ENCODE measurements around the gene PARP3.

The PARP3 gene

DNA sequence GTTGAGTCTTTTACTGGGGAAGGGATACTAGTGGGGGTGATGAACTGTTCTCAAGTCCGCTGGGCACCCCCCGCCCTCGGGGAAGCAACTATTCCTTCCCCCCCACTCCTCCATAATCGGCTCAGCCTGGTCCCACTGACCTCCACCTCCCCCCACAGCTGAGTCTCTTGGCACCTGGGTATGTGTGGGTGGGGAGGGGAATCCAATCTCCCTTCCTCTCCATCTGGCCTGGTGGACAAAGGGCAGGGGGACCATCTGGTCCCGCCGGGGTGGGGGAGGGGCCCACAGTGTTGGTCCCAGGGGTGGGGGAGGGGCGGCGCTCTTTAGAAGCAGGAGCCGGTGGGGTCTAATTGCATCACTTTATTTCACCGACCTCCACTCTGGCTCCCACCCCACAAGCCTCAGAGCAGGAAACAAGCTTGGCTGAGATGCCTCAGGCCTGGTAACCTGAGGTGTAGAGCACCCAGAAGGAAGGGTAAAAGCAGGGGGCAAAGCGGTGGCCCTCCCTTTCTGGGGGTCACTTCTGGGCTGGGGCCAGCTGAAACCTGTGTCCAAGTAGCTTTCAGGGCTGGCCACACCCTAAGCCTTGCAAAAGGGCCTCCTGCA, 26.1 kb downstream of the PARP3 start:
- DNase-seq, result no peak

DNA sequence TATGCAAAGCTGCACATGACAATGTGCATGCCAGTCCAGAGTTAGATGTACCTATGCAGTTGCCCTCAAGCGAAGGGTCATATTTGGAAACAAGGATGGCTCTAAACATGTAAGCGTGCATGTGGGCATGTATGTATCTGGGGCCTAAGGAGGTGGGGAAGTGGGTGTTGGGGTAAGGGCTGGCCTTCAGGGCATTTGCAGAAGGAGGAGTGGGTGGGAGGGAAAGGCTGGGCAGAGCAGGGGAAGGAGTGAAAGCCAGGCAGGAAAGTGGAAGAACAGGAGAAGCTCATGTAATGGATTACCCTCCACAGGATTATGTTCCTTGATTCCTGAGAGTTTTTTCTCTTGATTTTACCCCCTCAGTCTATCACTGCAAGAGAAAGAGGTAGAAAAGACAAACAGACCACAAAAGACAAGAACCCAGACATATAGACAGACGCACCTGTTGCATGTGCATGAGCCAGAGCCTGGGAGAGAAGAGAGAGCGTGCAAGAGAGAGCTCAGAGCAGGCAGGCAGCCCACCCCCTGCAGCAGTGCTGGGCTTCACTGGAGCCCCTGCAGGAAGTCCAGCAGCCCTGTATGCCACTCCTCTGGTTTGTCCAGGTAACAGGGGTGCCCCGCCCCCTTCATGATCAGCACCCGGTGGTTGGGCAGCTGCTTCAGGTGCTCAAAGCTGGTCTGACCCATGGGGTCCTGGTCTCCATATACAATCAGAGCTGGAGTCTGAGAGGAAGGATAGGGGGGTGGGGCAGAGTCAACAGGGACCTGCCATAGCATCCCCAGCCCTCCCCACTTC, 26.9 kb downstream of the PARP3 start:
- no peak for DNase-seq

- DNase-seq, result no peak
Observed at GRCh38 chr3:51969841-51970240, 27.7 kb downstream of the PARP3 start.

- DNase-seq, result no peak
Observed at GRCh38 chr3:51970606-51971300, 28.6 kb downstream of the PARP3 start.

DNA sequence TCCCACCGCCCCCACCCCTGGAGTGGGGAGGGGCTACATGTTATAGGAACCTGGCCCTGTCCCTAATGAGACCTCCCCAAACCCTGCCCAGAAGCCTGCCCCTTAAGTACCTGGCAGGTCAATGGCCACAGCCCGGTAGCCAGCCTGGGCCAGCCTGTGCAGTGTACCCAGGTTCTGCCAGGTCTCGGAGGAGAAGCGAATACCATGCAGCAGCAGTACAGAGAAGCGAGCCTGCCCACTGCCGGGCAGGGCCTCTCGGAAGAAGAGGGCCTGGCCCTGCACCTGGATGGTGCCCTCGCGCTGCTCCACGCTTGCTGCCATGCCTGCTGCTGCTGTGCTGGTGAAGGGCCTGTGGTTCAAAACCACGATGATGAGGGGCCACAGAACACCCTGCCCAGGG, 29.2 kb downstream of the PARP3 start:
- no peak for DNase-seq

GRCh38 chr3:51974277-51974962, 32.3 kb downstream of the PARP3 start:
- no peak for DNase-seq

DNA sequence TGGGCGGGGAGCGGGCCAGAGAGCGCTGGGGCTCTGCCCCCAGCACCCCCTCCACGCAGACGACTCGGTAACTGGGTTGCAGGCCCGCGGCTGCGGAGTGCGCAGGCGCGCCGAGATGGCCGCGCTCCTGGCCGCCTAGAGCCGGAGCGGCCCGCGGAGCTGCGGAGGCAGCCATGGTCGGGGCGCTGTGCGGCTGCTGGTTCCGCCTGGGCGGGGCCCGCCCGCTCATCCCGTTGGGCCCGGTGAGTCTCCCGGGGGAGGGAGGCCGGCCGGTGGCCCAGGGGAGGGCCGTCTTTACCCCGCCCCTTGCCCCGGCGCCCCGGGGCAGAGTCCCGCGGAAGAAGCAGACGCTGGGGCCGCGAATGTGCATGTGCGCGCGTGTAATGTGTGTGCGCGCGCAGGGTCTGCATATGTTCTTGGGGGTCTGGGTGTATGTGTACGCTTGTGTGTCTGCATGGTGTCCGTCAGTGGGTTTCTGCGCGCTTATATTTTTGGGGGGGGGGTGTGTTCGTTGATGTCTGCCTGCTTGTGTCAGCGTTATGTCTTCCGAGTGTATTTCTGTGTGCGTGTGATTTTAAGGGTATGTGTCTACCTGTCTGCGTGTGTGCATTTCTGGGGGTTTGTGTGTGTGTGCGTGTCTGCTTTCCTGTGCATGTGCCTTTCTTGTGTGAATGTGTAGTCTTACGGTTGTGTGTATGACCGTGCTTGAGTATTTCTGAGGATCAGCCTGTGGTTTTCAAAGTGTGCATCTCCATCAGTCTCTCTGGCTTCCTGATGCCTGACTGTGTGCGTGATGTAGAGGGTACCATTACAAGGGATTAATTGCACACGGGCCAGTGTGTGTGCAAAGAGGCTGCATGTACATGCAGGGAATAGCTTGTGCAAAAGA, 33.0 kb downstream of the PARP3 start, which contains the start of gene ABHD14A:
TSS of gene ABHD14A (plus strand) at position 102 of the 889 bp plus-strand sequence. CDS start at position 174, 72 bp downstream.
- peak; percentile 28 to 58 (median 48) for DNase-seq

DNA sequence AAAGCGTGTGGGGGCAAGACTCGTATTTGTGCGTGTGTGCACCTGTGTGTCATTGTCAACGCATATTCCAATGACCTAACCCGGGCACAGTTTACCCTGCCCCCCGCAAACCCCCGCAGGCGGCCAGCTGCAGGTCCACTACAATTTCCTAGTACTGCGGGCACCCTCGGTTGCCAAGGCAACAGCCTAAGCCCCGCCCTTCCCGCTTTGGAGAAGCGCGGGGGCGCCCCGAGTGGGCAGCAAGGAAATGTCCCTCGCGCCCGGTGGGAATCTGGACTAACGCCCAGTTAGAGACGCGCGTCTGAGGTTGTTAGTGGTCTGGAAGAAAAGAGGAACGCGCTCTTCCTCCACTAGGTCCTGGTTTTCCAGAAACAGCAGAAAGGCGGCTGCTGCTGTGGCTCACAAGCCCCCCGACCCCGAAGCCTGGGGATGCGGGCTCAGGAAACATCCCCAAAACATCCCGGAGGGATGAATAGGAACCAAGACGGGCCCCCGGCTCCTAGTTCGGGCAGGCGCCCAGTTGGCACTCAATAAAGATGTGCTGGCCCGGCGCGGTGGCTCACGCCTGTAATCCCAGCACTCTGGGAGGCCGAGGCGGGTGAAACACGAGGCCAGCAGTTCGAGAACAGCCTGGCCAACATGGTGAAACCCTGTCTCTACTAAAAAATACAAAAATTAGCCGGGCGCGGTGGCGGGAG, 33.8 kb downstream of the PARP3 start:
- DNase-seq, result no peak

GRCh38 chr3:51977446-51978142, 35.4 kb downstream of the PARP3 start:
- no peak for DNase-seq

GRCh38 chr3:51978143-51978502, 36.0 kb downstream of the PARP3 start:
- DNase-seq, result no peak

DNA sequence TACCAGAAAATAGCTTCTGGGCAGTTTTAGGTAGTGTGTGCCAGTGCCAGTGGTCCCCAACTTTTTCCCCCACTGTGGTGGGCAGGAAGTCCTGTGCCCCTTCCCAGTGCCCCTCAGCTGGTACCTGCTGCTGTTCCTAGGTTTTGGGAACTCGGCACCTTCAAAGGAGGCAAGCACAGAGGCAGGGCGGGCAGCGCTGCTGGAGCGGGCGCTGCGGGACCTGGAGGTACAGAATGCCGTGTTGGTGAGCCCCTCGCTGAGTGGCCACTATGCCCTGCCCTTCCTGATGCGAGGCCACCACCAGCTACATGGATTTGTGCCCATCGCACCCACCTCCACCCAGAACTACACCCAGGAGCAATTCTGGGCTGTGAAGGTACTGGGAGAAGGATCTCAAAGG, 38.1 kb downstream of the PARP3 start:
- no peak for DNase-seq

GRCh38 chr3:51982352-51982837, 40.2 kb downstream of the PARP3 start:
- no peak for DNase-seq

- DNase-seq, result peak in 3 of 4 experiments; percentile 40 to 43 (median 41)
Observed at GRCh38 chr3:51982838-51983577, 40.8 kb downstream of the PARP3 start, which contains the start of gene ACY1. Gene ACY1, plus strand, starts transcription at chr3:51983535. Its CDS starts 530 bp downstream, at chr3:51984065.

DNA sequence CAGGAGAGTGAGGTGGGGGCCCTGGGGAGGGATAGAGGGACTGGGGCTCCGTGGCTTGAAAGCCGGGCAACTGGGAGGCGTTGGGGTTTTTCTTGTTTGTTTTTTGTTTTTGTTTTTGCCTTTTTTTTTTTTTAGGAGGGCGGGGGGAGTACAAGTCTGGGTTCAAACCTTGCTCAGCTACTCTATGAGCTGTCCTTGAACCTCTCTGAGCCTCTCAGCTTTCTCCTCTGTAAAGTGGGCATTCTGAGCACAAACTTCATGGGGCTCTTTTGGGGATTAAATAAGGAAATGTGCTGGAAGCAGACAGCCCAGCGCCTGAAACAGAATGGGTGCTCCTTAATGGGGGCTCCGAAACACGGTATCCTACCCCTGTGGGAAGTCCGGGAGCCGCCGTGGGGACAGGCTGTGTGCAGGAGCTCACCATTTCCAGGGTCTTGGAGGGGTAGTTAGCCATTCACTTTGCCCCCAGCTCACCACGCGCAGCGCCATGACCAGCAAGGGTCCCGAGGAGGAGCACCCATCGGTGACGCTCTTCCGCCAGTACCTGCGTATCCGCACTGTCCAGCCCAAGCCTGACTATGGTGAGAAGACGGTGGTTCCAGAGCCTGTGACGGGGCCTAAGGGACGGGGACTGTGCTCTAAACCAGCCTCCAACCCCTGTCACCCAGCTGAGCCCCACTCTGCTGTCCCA, 41.6 kb downstream of the PARP3 start:
- no peak for DNase-seq

- no peak for DNase-seq
Observed at GRCh38 chr3:51984269-51984647, 42.1 kb downstream of the PARP3 start.

DNA sequence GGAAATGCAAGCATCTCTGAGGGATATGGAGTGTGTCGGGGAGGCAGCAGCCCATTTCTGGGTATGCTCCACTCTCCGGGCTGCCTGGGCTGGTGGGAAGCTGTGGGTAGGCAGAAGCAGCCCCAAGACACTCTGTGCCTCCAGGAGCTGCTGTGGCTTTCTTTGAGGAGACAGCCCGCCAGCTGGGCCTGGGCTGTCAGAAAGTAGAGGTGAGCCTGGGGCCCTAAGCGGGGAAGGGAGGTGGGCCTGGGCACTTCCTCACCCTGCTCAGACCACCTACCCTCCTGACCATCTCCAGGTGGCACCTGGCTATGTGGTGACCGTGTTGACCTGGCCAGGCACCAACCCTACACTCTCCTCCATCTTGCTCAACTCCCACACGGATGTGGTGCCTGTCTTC, 42.9 kb downstream of the PARP3 start:
- DNase-seq, result no peak

DNA sequence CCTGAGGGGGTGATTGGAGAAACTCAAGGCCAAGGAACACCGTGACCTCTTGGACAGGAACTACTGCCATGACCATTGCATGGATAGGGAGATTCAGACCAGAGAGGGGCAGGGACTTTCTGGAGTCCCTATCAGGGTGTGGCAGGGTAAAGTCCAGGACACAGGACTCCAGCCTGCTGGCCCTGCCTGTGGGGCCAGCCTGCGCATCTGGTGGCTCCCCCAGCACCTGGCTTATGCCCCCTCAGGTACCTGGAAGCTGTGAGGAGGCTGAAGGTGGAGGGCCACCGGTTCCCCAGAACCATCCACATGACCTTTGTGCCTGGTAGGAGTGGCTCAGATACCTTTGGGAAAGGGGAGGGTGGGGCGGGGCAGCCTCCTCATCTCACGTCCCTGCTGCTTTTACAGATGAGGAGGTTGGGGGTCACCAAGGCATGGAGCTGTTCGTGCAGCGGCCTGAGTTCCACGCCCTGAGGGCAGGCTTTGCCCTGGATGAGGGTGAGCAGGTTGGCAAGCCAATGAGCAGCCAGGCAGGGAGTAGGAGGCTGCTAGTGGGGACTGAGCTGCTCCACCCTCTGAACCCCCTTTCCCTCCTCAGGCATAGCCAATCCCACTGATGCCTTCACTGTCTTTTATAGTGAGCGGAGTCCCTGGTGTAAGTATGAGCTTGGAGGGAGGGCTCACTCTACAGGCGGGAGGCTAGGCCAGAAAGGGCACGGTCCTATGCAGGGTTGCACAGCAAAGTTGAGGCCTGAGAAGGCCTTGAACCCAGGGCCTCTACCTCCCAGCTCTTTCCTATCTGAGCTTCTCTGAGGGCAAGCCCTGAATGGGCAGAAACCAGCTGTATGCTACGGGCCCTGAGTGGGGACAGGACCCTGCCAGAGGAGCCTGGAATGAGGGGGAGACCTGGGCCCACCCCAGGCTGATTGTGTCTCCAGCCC, 44.1 kb downstream of the PARP3 start:
- DNase-seq, result no peak

GRCh38 chr3:51987568-51987967, 45.4 kb downstream of the PARP3 start:
- DNase-seq, result no peak
